ENCODE measurements around the gene FICD.

DNA sequence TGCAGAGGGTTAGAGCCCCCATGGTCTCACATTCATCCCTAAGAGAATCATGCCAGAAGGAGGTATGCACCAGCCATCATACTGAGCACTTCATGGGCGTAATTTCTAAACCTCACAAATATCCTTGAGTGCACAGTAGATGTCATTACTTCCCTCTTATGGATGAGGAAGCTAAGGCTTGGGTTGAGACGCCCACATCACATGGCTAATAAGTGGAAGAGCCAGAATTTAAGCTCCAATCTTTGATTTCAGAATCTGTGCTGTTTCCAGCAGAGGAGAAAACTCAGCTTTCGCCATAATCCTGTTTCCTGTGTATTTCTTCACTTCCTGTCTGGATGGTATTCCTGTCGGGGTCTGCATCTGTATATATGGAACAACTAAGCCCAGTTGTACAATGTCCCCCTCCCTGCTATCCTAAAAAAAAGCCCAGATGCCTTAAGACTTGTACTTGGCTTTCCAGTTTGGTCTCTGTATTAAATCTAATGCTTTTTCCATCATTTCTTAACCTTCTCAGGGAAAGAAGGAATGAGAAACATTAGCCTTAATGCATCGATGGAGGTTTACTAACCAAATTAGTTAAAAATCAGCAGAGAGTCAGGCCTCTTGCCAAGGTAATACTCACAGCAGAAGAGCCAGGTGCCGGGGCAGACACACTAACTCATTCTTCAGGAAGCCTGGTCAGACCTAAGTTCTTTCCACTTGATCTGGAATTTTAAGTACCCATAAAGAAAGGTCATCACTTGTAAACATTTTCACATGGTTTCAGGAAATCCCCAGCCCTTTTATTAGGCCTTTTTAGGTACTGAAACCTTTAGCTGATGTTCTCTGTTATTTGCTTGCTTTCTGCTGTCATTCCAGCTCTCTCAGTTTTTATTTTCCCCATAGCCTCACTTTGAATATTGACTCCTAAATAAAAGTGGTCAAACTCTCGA, 52.6 kb downstream of the FICD start:
- TF ChIP-seq, protein P1, sequence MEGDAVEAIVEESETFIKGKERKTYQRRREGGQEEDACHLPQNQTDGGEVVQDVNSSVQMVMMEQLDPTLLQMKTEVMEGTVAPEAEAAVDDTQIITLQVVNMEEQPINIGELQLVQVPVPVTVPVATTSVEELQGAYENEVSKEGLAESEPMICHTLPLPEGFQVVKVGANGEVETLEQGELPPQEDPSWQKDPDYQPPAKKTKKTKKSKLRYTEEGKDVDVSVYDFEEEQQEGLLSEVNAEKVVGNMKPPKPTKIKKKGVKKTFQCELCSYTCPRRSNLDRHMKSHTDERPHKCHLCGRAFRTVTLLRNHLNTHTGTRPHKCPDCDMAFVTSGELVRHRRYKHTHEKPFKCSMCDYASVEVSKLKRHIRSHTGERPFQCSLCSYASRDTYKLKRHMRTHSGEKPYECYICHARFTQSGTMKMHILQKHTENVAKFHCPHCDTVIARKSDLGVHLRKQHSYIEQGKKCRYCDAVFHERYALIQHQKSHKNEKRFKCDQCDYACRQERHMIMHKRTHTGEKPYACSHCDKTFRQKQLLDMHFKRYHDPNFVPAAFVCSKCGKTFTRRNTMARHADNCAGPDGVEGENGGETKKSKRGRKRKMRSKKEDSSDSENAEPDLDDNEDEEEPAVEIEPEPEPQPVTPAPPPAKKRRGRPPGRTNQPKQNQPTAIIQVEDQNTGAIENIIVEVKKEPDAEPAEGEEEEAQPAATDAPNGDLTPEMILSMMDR (IDR thresholded peaks at IDR 0.05), result no peak
- no peak for TF ChIP-seq POLR2A (IDR thresholded peaks at IDR 0.05)
